Pancreas (tissue), 10 donors: ENCODE results near the gene SLC13A5. TPM values are rescaled to one million over a fixed set of nuclear protein-coding genes. Genes with fewer than 3 reads are reported as not detected.

ENCODE experiments used
- ATAC-seq, 4 donors: fragments of 200-7000 bp; cut with Tn5 transposase; one replicate each; pipeline versions ENCODE4 v1.8.0 to v1.9.1; 2020; ENCODE audit warnings: mild to moderate bottlenecking in 4 of 4, moderate library complexity in 4 of 4
- DNase-seq, 6 donors: peaks; one replicate each; pipeline ENCODE4 v3.0.0-alpha.2; 2020
- FAIRE-seq: peaks from 2 replicates; lab custom pipeline; 2012; peaks lifted over from hg19 to GRCh38; lab: Jason Lieb, UNC
- H3K27ac ChIP-seq, 4 donors: fragments of 200-600 bp; sonication (generic); 1 replicate in 3 of 4; 2 replicates in 1 of 4; pipeline versions ENCODE4 v1.5.0 to v1.8.0; 2020
- H3K27me3 ChIP-seq, 4 donors: fragments of 200-600 bp; one replicate each; pipeline ENCODE4 v1.8.0; 2021
- H3K36me3 ChIP-seq, 3 donors: fragments of 200-600 bp; sonication (generic) in 1 of 3; one replicate each; pipeline versions ENCODE4 v1.5.0 to v1.8.0; 2020 to 2021
- H3K4me1 ChIP-seq, 3 donors: fragments of 200-600 bp; one replicate each; pipeline ENCODE4 v1.8.0; 2021
- H3K4me3 ChIP-seq, 4 donors: fragments of 200-600 bp; sonication (generic) in 2 of 4; one replicate each; pipeline versions ENCODE4 v1.5.0 to v1.8.0; 2020 to 2021
- H3K9me3 ChIP-seq, 4 donors: fragments of 200-600 bp; one replicate each; pipeline ENCODE4 v1.8.0; 2021
- CTCF ChIP-seq, 4 donors: fragments of 200-600 bp; sonication (generic) in 3 of 4; IDR thresholded peaks; one replicate each; pipeline versions ENCODE4 v1.5.0 to v1.8.0; 2021; ENCODE audit warnings: antibody characterized with exemption in 4 of 4
- WGBS, 2 donors: extraction: QIAGEN DNeasy Blood & Tissue Kit; methylation state at CpG; one replicate each; pipeline ENCODE4 v1.1.7; 2013; 5-methylcytosine and 5-hydroxymethylcytosine counted together
- intact Hi-C, 3 donors: fragments of 100-400 bp; cut with DNase I; formaldehyde crosslinking; loops; one replicate each; pipeline versions ENCODE4 v1.11.1 to v1.14.2; 2022
- polyA plus RNA-seq, 2 donors: library from polyadenylated mRNA; stranded (reverse); fragments of 200-250 nt; gene quantifications; one replicate each; pipeline ENCODE4 v1.2.3, GENCODE V29; 2013
- total RNA-seq, 6 donors: library from RNA; stranded (reverse); fragmentation: NEBNext Ultra II Directional in 4 of 6; extraction: Animal tissue kit (Norgen Biotek cat#: 25700) in 4 of 6; gene quantifications; one replicate each; pipeline versions ENCODE4 v1.2.1 to v1.2.4, GENCODE V29; 2021 to 2023
- donor health status: healthy with polysubstance abuse.
- donor health status: DM: no; HTN: no; CAD: no; lungs with moderate emphysema.
- donor health status: DM: no; HTN: no; CAD: no.
- donor health status: control.
- donor health status: control.
- donor health status: Bipolar disorder and iron deficiency.
- donor health status: DM: yes; HTN: yes; CAD: no.
- donor health status: DM: no; HTN: no; CAD: no.
- donor health status: DM: no; HTN: no; CAD: no.
- donor health status: DM: yes; HTN: yes; CAD: no.

SLC13A5 gene
- total and polyA plus RNA-seq, 8 donors = 0.15 to 0.47 (median 0.25) TPM; not detected in 4

DNA sequence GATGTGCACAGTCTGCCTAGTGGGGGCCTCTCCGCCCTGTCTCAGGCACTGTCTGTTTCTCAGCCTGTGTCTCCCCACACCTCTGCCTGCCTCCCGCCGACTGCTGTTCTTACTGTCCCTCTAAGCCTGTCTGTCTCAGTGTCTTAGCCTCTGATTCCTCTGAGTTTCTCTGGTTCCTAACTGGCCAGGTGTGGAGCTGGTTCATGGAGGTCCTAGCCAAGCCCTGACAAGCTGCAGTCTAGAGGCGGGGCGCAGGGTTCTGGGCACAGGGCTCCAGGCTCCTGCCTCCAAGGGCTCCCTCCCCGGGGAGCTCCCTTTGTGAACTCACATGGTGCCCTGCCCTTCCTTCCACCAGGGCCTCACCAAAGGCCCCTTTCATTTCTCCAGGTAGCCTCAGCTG is 42.2 kb downstream of the SLC13A5 start:
- FAIRE-seq = no peak
- Histone ChIP-seq H3K27me3 (no peaks in the 10 kb centered on the region), H3K4me3 (no peak overlapping the region), H3K4me1 (peaks cover 0 to 5% (median 0%) of the 10 kb centered on the region in 3 donors), H3K9me3 (no peaks in the 10 kb centered on the region), H3K36me3 (no peaks in the 10 kb centered on the region), H3K27ac (no peak overlapping the region)
- TF ChIP-seq CTCF (IDR thresholded peaks at IDR 0.05) = no peak
- ATAC-seq = no peak
- no peak for DNase-seq
- WGBS, 2 donors = 76 to 82% methylated on average over 6 of the region's 6 CpGs
- intact Hi-C loops = no loop called here

DNA sequence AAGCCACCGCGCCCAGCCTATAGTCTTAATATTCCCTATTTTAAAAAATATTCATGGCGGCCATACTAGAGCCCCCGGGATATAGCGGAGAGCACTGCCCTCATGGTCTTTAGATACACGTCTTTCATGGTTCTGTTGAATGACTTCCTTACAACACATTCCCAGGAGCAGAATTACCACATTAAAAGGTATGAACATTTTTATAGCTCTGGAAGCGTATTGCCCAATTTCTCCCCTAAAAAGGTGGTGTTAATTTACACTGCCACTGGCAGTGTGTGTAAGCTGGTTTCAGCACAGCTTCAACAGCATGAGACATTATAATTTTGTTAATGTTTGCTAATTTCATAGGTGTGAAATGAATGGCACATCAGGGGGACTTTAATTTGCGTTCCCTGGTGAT is 42.6 kb downstream of the SLC13A5 start:
- 91 to 96% methylated on average over 8 of the region's 8 CpGs for WGBS, 2 donors
- Histone ChIP-seq H3K4me3 (no peak overlapping the region), H3K27me3 (no peaks in the 10 kb centered on the region), H3K4me1 (peaks cover 0 to 5% (median 0%) of the 10 kb centered on the region in 3 donors), H3K27ac (no peak overlapping the region), H3K36me3 (no peaks in the 10 kb centered on the region), H3K9me3 (no peaks in the 10 kb centered on the region)
- ATAC-seq = no peak
- no peak for FAIRE-seq
- intact Hi-C loops = no loop called here
- DNase-seq = no peak
- no peak for TF ChIP-seq CTCF (IDR thresholded peaks at IDR 0.05)

DNA sequence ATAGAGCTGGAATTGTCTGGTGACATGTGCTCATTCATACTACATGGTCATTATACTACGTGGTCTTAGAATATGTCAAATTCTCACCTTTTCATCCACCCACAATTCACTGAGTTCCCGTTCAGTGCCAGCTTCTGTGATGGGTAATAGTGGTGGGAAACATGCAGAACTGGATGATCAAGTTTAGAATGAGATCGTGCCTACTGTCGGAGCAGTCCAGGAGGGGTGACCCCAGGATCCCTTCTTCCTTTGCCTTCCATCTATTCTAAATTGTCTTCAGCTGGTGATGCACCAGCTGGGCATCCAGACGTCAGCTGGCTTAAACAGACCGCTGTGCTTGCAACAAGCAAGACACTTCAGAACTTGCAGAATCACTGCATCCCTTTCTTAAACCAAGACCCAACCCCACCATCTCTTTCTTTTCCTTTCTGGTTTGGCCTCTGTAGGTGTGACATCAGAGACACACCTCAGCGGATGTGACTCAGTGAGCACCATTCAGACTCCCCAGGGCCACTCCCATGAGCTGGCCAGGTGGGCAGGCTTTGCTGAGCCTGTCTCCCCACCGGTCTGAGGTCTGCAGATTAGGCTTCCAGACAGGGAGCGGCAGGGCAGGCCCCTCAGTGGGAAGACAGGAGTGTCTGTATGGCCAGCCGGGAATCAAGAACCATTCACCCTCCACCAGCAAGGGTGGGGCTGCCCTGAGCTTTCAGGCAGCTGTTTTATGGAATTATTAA is 43.5 kb downstream of the SLC13A5 start:
- Histone ChIP-seq H3K27me3 (no peaks in the 10 kb centered on the region), H3K4me3 (no peak overlapping the region), H3K27ac (no peak overlapping the region), H3K4me1 (peaks cover 0 to 5% (median 0%) of the 10 kb centered on the region in 3 donors), H3K36me3 (no peaks in the 10 kb centered on the region), H3K9me3 (no peaks in the 10 kb centered on the region)
- ATAC-seq (no peak), FAIRE-seq (no peak), DNase-seq (no peak)
- intact Hi-C loops = loop anchor here in 2 of 3 donors (10.0 kb wide), 2 partner anchors 175 to 335 kb away; no protein-coding TSS in a partner anchor
- WGBS, 2 donors = 75 to 77% methylated on average over 10 of the region's 10 CpGs
- TF ChIP-seq CTCF (IDR thresholded peaks at IDR 0.05) = no peak

GRCh38 chr17:6668727-6669425 is 44.3 kb downstream of the SLC13A5 start:
- H3K4me1 ChIP-seq = peaks cover 0 to 5% (median 0%) of the 10 kb centered on the region in 3 donors
- ATAC-seq (no peak), DNase-seq (no peak), FAIRE-seq (no peak)
- intact Hi-C loops = loop anchor here in 2 of 3 donors (10.0 kb wide), 2 partner anchors 176 to 336 kb away; no protein-coding TSS in a partner anchor
- no peaks in the 10 kb centered on the region for H3K27me3 ChIP-seq
- TF ChIP-seq CTCF (IDR thresholded peaks at IDR 0.05) = no peak
- no peaks in the 10 kb centered on the region for H3K36me3 ChIP-seq
- 64 to 67% methylated on average over 14 of the region's 14 CpGs for WGBS, 2 donors
- H3K9me3 ChIP-seq = no peaks in the 10 kb centered on the region
- H3K4me3 ChIP-seq = no peak overlapping the region
- H3K27ac ChIP-seq = no peak overlapping the region
